Left forelimb (tissue), 1 donor: ENCODE results near the gene OTUD7B.
"Not testable (repeated sequence)": the region's sequence is repeated elsewhere in the genome, so short reads cannot be mapped to it uniquely, and the experiment has no call there.

Experiments
- DNase-seq: peaks from one replicate; pipeline ENCODE4 v3.0.0-alpha.2; 2018; ENCODE audit warnings: low spot score

OTUD7B gene

DNA sequence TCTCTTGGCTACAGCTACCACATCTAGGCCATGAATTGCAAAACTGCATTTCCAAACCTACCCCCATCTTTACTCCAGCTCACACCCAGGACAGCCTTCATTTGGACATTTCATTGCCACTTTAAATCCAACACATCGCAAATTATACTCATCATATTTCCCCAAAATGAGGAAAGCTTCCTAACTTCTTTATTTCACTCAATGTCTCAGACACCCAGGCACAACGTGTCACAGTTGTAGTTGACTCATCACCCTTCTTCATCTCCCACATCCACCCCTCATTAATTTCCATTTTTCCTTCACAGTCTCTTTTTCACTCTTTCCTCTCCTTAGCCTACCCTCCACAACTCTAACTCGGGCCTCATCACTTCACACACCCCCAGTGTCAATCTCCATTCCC lies 6.7 kb downstream of the OTUD7B start:
- DNase-seq, result no peak

DNA sequence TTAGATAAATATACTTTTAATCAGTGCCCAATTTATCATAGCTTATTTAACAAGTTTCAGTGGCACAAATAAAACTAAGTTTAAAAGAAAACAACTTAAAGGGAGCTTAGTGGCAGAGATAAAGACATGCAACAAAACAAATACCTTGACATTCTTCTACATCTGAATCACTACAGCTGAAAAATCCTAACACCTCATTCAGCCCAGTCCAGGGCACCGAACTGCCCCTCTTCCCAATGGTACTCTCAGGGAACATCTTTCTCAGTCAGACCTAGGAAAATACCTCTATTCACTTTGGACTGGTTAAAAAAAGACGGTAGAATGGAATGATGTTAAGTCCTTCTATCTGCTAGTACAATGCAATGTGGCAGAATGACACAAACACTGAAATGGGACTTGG lies 8.3 kb downstream of the OTUD7B start:
- no peak for DNase-seq

DNA sequence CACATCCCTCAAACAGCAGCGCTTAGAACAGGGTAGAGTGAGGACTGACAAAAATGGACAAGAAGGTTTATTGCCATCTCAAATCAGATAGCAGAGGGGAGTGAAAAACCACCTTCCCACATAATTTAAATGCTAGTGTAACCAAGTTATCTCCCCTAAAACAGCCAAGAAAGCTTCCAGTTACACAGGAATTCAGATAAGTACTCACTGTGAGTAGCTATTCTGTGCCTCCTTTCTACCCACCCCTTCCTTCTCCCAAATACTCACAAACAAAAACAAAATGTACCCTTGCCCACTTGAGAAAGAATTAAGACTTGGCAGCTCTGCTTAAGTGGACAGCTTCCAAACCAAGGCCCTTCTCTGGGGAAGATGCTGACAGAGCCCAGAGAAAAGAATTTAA lies 9.1 kb downstream of the OTUD7B start:
- DNase-seq, result no peak

GRCh38 chr1:149997585-149998262 lies 12.8 kb downstream of the OTUD7B start:
- no peak for DNase-seq

DNA sequence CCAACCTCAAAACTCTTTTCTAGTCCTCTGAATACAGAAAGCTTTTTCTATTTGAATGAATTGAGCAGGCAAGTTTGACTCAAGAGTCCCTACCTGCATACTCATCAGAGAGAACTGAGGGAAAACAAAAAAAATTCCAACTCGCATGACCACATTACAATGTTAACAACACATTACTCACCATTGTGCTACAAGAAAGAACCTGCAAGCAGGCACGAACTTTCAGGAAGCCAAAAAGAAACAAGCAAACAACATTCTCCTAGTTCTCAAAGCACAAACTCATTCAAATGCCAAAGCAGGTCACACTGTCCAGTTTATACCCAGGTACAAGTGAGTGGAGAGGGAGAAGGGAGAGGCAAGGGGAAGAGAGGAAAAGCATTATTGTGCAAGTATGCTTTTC lies 14.6 kb downstream of the OTUD7B start:
- DNase-seq, result no peak

DNA sequence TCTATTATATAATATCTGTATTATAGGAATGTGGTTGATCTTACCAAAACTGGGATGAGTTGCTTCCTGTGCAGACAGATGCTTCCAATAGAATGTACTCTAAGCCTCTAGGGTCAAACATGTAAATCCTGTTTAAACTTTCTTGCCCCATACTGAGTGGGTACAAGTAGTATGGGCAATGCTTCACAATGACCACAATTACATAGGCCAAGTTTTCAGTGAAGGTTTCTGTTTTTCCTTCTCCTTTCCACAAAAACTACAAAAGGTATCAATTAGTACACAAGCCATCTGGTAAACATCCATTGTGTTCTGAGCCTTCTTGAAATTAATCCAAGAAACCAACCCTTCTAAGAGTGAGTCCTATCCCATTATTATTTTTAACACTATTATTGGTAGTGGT lies 16.8 kb downstream of the OTUD7B start:
- no peak for DNase-seq

DNA sequence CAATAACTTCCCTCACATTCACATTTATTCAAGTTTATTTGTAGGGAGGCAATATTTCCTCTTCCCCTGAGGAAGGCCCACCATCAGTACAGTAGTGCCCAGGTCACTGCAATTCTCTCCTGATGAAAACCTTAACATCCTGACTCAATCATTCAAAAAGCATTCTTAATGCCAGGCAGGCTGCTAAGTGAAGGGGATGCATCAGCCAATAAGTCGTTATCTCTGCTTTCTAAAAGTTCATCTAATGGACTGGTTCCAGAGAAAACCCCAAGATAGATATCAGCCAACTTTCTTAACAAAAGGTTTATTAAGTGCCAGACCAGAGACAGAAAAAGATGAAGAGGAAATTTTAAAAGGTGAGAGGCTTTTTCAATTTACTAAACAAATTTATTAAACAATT lies 17.3 kb downstream of the OTUD7B start:
- no peak for DNase-seq

DNA sequence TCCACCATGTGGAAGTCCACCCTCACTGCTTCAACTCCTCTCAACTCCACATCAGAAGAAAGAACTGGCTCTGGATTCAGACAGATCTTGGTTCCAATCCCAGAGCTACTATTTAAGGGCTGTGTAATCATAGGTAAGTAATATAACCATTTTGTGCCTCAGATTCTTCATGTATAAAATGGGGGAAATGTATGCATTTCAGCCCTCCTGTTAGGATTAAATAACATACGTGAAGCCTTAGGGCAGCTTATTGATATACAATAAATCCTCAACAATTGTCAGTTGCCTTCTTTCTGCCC lies 23.3 kb downstream of the OTUD7B start:
- DNase-seq, result no peak

- no peak for DNase-seq
These were observed 23.8 kb downstream of the OTUD7B start for GRCh38 chr1:149986486-149987296.

DNA sequence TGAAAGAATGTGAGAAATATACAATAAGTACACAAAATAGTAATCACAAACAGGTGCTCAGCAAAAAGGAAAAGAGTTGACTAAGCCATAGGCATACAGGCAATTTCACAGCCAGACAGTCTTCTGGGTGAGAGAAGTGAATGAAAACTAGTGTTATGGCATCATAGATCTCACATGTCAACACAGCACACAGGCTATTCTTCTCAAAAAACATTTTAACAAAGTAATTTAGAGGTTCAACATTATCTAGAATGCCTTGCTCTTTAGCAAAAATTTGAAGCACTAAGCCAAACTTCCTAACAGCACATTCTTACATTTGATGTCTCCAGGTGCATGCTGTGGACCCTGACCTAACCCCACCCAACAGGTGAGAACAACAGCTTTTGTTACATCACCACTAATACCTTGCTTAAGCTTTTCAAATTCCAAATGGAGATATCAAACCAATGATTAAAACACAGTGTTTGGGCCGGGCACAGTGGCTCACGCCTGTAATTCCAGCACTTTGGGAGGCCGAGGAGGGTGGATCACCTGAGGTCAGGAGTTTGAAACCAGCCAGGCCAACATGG lies 30.5 kb downstream of the OTUD7B start:
- no peak for DNase-seq

- no peak for DNase-seq
These were observed 31.1 kb downstream of the OTUD7B start for GRCh38 chr1:149979245-149979971.

GRCh38 chr1:149978547-149979023 lies 31.9 kb downstream of the OTUD7B start:
- no peak for DNase-seq

DNA sequence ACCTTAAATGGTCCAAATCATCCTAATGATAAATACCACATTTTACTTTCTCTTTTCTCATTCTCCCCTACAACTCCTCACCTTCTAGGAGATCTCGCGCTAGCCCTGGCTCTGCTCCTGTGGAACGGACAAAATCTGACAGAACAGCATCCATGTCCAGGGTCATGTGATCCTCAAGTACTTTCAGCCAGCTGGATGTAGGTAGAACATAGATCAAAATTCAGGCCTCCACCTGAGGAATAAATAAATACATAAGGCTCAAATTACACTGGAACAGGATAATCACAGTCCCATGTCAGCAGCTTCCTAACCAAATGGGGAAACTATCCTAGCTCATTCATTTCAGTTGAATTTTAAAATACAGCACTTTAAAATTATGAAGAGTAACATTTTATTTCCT lies 33.2 kb downstream of the OTUD7B start:
- no peak for DNase-seq

DNA sequence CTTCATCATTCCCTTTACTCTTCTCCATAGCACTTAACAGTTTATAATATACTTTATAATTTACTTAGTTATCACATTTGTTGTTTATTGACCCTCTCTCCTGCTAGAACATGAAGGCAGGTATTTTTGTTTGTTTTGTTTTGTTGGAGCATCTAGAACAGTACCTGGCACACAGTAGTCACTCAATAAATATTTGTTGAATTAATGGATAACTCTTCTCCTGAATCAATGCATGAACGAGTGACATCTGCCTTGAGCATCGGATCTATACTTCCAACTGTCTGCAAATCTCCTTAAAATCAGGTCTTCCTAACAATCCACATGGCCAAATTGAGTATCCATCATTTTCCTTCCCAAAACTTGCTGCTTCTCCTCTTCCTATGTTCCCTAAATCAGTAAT lies 38.0 kb downstream of the OTUD7B start:
- no peak for DNase-seq

- DNase-seq, result no peak
These were observed 42.9 kb downstream of the OTUD7B start for GRCh38 chr1:149967646-149968045.

DNA sequence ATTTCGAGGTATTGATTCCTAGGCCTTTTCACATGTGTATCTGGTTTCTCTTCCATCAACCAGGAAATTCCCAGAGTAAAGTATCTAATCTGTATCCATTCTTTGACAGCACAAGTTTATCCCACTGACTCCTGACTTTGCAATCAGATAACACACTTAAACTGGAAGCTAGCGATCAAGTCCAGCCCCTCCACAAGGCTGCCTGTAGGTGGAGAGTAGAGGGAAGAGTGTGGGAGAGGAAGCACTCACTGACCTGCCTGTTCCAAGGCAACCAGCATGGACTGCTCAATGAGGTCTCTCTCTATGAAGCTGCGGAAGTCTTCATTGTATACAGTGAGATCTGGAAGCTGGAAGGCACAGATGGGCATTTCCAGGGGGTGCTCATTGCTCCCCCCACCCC lies 43.5 kb downstream of the OTUD7B start:
- no peak for DNase-seq

DNA sequence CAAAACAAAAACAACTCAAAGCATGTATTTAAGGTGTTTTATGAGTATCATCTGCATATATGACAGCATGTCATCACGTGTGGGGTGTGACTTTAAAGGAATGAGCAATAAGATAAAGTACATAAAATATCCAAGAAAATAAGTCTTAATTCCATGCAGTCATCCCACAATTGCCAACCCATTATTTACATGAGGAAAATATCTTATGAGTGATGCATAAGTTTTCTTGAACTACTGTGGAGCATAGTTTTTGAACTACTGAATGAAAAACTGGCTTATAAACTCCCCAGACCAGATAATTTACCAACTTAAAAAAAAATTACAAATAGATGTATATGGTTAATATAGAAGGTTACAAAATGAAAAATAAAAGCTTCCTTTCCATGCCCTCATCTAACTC lies 44.1 kb downstream of the OTUD7B start:
- no peak for DNase-seq

- DNase-seq, result no peak
These were observed 45.1 kb downstream of the OTUD7B start for GRCh38 chr1:149965440-149965839.

DNA sequence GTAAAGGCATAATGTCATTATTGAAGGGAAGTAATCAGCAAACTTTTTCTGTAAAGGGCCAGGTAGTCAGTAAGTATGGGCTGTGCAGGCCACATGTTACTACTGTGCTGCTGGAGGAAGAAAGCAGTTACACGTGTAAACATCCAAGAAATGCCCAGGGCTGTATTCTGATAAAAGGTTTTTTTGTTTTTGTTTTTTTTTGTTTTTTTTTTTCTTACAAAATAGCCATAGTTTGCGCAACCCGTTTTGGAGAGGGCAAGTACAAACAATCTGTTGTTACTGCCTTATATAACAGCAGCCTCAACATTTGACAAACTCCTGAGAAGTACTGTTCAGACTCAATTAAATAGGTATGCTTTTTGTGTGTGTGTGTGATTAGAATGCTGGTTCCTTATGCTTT lies 47.2 kb downstream of the OTUD7B start:
- DNase-seq, result no peak

- DNase-seq, result no peak
These were observed 47.8 kb downstream of the OTUD7B start for GRCh38 chr1:149962736-149963135.

- no peak for DNase-seq
These were observed 48.4 kb downstream of the OTUD7B start for GRCh38 chr1:149962039-149962647.

- DNase-seq, result not testable (repeated sequence)
These were observed 53.0 kb downstream of the OTUD7B start for GRCh38 chr1:149957548-149957947.
